ENCODE data around the gene GCN1.
"Not testable (repeated sequence)": the region's sequence is repeated elsewhere in the genome, so short reads cannot be mapped to it uniquely, and the experiment has no call there.

The GCN1 gene

DNA sequence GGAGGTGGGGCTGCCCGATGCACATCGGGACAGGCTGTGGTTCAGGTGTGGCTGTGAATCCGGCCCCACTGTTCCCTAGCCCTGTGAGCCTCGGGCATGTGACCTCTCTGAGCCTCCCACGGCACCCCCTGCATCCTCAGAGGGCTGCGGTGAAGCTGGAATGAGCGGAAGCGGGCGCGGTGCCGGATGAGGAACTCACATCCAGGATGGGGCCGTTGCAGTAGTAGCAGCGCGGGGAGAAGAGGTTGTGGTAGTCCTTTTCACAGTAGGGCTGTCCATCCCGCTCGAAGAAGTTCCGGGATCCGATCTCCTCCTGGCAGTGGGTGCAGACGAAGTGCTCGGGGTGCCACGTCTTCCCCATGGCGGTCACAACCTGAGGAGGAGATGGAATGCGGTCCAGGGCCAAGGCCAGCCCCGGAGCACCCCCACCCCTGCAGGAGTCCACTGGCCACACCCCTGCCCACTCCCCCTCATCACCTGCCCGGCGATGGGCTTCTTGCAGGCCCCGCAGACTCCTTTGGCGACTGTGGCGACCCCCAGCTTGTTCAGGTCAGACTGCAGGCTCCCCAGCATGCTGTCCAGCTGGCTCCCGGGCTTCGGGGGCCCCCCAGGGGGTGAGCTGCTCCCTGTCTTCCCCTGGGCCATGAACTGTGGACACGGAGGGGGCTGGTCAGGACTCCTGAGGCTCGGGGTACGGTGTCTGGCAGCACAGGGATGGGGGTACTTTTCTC is 20.3 kb upstream of the GCN1 start:
- no peak for DNase-seq (ENCODE audit: low spot score)

DNA sequence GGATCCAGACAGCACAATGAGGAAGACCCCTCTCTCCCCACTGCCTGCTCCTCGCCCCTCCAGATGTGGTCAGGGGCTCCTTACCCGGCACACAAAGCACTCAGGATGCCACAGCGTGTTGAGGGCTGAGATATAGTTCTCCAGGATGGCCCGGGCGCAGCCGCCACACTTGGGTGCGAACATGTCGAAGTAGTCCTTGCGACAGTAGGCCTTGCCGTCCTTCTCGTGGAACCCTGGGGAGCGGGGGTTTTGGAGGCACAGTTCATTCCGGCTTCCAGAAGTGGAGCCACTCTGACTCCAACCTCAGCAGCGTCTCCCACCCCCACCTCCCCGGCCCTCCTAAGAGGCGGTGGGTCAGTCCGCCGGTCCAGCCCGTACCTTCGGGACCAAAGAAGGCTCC is 19.2 kb upstream of the GCN1 start:
- no peak for DNase-seq (ENCODE audit: low spot score)

DNA sequence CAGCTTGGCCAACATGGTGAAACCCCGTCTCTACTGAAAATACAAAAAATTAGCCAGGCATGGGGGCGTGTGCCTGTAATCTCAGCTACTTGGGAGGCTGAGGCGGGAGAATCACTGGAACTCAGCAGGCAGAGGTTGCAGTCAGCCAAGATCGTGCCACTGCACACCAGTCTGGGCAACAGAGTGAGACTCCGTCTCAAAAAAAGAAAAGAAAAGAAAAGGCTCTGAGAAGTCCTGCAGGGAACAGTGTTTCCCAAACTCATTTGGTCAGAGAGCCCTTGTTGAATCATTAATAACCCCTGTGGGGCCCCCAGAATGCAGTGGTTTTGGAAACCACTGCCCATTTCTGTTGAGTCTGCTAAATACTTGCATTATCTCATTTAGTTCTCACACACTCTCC is 18.7 kb upstream of the GCN1 start:
- not testable (repeated sequence) for DNase-seq (ENCODE audit: low spot score)

DNA sequence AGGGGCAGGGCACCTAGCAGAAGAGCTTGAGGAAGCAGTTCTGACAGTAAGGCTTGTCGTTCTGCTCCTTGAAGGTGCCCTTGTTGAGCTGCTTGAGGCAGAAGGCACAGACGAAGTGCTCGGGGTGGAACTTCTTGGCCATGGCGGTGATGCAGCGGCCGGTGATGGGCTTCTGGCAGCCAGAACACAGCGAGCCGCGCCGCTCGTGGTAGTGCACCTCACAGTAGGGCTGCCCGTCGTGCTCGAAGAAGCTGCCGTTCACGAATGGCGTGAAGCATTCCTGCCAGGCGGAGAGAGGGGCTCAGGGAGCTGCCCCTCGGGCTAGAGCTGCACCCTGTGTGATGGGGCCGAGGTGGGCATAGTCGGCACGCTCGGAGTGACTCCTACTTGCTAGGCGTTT is 17.8 kb upstream of the GCN1 start:
- no peak for DNase-seq (ENCODE audit: low spot score)

DNA sequence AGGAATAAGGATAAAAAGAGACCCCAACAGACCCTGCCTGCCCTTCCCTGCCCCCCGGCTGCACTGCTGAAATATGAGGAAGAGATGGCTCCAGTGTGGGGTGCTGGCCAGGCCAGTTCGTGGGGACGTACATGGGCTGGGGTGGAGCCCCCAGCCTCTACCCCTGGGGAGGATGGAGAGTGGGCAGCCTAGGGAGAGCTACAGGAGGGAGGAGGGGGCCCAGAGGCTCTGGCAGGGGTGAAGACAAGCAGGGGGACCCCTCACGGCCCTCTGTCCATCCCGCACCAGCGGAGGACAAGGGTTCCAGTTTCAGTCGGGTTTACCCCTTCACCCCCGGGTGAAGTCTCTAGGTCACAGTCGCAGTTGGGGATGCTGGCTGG is 17.4 kb upstream of the GCN1 start:
- no peak for DNase-seq (ENCODE audit: low spot score)

DNA sequence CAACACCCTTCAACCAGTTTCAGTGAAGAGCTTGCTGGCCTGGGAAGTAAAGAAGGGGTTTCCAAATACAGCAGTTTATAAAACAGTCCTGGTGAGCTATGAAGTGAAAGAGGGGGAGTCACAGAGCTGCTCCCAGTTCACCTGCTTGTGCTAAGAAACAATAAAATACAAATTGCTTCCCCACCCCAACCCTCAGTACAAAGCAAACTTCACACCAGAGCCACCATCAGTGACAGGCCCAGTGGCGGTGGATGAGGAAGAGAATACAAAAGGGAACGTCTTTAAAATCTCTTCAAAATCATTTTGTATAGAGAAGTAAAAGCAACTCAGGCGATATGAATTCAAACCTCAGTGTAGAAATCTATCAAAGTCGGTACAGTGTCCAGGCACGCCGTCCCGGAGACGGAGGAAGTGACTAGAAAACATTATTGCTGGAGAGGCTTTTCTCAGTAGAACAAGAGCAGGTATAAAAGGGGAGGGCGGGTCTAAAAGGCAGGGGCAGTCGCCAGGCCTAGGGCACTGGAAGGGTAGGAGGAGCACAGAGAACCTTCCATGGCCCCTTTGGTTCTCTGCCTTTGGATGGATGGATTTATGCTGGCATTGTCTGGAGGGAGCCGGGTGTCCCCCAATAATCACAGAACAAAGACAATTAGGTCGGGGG is 16.9 kb upstream of the GCN1 start:
- no peak for DNase-seq (ENCODE audit: low spot score)

DNA sequence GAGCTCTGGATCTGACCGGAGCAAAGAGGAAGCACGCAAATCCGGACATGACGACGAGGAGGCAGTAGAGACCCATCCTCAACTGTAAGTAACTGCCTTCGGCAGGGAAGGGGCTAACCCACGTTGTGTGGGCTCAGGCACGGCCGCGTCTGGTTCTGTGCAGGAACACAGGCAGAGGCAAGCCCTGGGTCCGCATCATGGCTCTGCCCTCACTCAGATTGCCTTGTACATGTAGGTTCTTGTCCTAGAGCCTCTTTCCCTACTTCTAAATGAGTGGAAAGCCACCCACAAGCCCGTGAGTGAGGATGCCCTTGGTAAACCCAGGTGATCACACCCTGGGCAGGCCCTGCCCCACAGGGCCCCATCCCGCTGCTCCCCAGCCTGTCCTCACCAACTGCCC is 15.3 kb upstream of the GCN1 start:
- no peak for DNase-seq (ENCODE audit: low spot score)

DNA sequence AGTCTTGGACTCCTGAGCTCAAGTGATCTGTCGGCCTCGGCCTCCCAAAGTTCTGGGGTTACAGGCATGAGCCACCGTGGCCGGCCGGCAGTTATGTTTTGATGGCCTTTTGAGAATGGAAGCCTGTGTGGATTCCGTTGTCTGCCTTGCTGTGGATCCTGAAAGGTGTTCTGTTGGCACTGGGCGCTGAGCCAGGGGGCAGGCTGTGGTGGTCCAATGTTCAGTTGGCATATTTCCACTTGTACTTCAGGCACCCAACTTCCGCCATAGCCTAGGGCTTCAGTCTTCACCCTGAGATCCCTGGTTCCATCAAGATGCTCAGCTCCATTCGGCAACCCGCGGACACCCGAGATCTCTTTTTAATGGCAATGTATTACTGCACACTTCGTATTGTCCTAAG is 12.7 kb upstream of the GCN1 start:
- DNase-seq (ENCODE audit: low spot score): no peak

DNA sequence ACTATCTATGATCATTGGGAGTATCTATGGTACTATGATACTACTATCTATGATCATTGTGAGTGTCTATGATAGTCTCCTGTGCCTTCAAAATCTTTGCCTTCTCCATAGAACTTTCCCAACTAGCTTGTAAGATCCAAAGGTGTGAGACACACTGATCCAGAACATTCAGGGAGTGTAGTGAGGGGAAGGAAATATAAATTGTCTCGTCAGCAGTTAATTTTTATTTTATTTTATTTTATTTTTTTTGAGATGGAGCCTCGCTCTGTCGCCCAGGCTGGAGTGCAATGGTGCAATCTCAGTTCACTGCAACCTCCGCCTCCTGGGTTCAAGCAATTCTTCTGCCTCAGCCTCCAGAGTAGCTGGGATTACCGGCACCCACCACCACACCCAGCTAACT is 12.3 kb upstream of the GCN1 start:
- not testable (repeated sequence) for DNase-seq (ENCODE audit: low spot score)

DNA sequence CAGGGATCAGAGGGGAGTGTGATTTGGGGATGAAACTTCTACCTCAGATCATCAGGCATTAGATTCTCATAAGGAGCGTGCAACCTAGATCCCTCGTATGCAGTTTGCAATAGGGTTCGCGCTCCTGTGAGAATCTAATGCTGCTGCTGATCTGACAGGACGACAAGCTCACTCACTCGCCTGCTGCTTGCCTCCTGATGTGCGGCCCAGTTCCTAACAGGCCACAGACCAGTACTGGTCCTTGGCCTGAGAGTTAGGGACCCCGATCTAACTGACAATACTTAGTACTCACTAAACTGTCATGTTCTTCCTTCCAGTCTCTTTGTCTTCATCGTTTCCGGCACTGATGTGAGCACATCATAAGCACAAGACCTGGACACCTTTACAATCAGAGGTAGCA is 11.7 kb upstream of the GCN1 start:
- no peak for DNase-seq (ENCODE audit: low spot score)

DNA sequence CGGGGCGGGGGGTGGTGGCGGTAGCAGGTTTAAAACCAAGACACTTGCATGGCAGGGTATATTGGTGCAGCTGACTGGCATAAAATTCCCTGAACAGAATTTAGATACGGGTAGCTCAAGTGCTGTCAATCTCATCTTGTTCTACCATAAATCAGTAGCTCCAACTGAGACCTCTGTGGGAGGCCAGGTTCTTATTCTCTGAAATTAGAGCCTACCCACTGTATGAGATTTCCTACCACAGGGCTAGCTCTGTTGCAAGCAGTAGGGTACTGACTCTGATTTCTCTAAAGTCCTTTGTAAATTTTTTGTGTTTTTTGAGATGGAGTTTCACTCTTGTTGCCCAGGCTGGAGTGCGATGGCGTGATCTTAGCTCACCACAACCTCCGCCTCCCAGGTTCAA is 9.7 kb upstream of the GCN1 start:
- no peak for DNase-seq (ENCODE audit: low spot score)

DNA sequence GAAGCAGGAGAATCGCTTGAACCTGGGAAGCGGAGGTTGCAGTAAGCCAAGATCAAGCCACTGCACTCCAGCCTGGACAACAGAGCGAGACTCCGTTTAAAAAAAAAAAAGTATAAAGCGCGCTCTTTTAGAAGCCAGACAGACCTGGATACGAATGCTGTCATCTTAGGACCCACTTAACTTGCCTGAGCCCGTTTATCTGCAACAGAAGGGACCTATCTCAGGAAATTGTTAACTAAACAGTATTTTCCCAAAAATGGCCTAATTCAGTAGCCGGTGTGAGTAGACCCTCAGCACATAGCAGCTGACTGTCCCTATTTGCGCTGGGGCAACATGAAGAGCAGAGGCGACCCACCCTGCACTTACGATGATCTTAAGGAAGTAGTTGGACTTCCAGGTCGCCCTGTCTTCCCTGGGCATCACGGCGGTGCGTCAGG is 5.9 kb upstream of the GCN1 start:
- DNase-seq (ENCODE audit: low spot score): no peak

DNA sequence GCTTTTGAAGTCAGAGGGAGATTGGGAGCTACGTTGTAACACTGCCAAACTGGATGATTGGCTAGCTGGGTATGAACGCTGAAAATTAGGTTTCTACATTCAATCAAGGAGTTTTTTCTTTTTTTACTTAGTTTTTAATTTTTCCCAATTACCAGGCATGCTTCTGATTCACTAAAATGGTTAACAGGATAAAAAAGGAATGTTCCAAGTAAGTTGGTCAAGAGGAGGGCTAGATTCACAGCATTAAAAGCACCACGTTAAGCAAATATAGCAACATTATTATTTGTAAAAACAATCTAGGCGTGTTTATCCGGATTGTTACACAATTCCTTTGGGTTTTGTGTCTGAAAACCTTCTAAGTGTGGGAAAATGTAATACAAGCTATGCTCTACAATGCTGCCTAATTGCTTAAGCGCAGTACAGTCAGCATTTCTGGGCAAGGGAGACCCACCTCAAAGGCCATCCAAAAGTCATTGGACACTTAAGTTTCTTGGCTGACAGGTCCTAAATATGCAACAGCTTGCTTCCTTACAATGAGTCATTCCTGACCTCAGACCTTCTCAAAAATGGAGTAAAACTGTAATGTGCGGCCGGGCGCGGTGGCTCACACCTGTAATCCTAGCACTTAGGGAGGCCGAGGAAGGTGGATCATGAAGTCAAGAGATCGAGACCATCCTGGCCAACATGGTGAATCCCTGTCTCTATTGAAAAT is 5.2 kb upstream of the GCN1 start:
- no peak for DNase-seq (ENCODE audit: low spot score)

DNA sequence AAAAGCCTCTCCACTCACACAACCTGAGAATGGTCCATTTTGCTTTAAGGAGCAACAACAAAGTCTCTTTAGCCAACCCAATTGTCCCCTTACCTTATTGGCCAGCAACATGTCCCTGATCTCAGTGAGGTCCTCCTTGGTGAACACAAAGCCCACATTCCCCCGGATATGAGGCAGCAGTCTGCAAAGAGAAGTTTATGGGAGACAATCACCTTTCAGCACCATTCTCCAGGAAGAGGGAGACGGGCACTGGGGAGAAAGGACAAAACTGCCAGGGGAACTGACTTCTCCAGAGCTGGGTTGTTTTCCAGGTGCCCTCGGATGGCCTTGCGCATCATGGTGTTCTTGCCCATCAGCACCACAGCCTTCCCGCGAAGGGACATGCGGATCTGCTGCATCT is 4.5 kb upstream of the GCN1 start:
- DNase-seq (ENCODE audit: low spot score): no peak

DNA sequence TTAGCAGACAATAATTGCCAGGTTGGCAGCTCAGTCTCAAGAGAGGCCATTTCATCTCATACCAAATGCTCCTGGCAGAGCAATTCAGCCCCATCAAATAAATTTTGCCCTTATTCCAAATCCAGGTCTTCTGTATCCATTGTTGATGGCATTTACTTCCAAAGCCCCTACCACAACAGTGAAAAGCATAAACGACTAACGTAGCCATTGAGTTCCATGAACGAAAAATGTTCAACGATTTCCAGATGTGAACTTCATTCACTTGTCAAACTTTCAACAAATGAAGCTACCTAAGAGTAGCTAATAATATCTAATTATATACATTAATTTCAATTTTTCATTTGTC is 3.0 kb upstream of the GCN1 start:
- DNase-seq (ENCODE audit: low spot score): no peak

DNA sequence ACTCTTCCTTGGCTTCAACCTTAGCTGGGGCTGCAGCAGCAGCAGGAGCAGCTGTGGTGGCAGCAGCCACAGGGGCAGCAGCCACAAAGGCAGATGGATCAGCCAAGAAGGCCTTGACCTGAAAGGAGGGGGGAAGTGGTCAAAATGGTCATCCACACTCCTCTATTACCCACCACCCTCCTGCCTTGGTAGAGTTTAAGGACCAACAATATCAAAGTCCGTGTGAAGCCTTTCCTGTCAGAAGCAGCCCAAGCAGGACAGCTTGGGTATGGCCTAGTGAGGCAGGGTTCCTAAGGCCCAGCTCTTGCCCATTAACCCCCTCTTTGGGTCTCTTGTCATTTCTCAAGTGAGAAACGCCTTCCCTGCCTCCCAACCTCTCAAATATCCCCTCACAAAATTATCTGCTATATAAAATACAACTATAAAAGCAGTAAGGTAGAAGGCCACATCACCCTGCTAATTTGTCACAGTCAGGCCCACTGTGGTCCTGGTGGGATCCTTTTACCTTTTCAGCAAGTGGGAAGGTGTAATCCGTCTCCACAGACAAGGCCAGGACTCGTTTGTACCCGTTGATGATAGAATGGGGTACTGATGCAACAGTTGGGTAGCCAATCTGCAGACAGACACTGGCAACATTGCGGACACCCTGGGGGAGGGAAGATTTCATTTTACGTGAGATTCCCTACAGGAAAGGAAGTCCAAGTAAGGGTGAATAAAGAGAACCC is 2.5 kb upstream of the GCN1 start:
- not testable (repeated sequence) for DNase-seq (ENCODE audit: low spot score)

DNA sequence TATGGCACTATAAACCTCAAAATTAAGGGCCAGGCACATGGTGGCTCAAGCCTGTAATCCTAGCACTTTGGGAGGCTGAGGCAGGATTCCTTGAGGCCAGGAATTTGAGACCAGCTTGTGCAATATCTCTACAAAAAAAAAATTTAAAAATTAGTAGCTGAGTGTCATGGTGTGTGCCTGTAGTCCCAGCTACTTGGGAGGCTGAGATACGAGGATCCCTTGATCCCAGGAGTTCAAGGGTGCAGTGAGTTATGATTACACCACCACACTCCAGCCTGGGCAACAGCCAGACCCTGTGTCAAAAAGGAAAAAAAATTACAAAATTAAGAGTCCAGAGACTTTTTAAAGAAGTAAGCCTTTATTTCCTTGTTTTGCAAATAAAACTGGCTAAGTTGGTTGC is 1.8 kb upstream of the GCN1 start:
- DNase-seq (ENCODE audit: low spot score): no peak

DNA sequence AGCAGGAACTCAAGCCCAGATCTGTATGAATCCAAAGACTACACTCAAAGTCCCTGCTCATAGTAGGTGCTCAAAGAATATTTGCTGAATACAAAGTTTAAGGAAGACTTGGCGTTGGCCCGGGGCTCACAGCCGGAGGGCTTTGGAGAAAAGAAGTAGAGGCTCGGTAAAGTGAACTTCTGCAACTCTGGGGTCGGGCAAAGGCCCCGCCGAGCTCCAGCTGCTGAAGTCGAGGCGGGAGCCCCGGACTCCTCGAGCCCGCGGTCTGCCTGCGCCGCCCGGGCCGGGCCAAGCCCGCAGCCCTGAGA is 335 bp downstream of the GCN1 start:
- DNase-seq (ENCODE audit: low spot score): no peak

DNA sequence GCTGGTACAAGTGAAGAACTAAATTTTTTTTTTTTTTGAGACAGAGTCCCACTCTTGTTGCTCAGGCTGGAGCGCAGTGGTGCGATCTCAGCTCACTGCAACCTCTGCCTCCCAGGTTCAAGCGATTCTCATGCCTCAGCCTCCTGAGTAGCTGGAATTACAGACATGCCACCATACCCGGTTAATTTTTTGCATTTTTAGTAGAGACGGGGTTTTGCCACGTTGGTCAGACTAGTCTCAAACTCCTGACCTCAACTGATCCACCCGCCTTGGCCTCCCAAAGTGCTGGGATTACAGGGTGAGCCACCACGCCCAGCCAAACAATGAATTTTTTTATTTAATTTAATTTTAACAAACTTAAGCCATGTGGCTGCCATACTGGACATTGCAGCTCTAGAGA is 1.2 kb downstream of the GCN1 start:
- DNase-seq (ENCODE audit: low spot score): not testable (repeated sequence)

DNA sequence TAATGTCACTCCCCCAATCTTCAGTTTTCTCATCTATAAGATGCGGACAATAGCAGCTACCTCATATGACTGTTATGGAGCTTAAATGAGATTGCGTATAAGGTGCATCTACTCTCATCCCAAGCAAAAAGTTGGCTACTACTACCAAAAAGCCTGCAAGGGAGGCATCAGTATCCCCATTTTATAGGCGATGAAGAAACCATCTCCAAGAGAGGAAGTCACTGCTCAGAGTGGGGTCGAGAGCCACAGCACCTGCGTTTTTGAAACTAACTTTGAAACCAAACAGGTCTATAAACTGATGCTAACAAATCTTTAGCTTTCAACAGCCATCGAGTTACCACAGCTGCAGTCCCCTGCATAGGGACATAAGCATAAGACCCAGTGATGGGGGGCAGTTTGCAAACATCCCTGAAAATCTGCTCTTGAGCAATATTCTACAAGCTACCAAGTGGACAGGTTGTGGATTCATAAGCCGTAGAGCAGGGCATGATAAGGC is 3.5 kb downstream of the GCN1 start:
- DNase-seq (ENCODE audit: low spot score): no peak

DNA sequence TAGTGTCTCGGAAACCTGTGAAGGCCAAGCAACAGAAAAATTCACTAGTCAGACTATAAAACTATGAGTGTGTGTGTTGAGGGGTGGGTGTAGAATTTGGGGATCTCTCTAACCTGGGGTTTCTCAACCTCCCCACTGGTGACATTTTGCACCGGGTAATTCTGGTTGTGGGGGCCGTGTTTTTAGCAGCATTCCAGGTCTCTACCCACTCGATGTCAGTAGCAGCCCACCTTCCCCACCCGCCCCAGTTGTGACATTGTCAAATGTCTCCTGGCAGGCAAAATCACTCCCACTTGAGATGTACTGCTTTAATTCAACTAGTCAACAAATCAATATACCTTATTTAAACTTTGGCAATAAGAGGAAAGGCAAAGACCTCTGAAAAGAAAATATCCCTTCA is 4.1 kb downstream of the GCN1 start:
- no peak for DNase-seq (ENCODE audit: low spot score)

DNA sequence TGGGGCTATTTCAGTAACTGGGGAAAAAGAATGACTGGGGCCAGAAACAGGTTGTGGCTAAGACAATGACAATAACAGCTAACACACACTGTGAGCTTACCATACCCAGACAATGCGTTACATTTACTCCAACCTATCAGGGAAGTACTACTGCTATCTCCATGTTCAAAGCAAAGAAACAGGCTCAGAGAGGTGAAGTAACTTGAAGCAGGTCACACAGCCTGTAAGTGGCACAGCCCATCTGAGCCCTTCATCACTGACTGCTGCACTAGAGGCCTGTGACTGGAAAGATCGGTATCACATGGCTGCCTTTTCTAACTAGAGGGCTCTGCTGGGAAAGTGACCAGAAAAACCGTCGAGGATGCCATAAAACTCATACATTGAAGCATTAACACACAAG is 7.9 kb downstream of the GCN1 start:
- DNase-seq (ENCODE audit: low spot score): no peak

DNA sequence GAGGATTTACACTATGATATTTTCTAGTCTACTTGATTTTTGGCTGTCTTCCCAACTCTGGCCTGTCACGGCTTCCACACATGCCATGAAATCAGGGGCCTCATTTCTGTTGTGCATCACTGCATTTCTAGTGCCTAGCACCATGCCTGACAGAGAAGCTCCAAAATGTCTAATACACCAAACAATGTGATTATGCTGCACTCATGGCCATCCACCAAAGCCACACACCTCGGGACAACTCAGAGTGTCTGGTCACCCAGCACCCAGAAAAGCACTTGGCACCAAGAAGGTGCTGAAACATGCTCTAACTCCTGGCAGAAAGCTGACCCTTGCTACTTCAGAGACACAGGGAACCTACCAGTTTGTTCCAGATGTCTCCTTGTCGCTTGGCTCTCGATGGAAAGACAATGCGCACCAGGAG is 11.3 kb downstream of the GCN1 start:
- DNase-seq (ENCODE audit: low spot score): no peak

Data from HuH-7 (cell line).